Measurements from ENCODE around the gene UBE2E2. TPM values are rescaled to one million over a fixed set of nuclear protein-coding genes. Genes with fewer than 3 reads are reported as not detected.

UBE2E2 gene
- total and polyA plus RNA-seq, 8 donors, result 6.5 to 128 (median 18.9) TPM

DNA sequence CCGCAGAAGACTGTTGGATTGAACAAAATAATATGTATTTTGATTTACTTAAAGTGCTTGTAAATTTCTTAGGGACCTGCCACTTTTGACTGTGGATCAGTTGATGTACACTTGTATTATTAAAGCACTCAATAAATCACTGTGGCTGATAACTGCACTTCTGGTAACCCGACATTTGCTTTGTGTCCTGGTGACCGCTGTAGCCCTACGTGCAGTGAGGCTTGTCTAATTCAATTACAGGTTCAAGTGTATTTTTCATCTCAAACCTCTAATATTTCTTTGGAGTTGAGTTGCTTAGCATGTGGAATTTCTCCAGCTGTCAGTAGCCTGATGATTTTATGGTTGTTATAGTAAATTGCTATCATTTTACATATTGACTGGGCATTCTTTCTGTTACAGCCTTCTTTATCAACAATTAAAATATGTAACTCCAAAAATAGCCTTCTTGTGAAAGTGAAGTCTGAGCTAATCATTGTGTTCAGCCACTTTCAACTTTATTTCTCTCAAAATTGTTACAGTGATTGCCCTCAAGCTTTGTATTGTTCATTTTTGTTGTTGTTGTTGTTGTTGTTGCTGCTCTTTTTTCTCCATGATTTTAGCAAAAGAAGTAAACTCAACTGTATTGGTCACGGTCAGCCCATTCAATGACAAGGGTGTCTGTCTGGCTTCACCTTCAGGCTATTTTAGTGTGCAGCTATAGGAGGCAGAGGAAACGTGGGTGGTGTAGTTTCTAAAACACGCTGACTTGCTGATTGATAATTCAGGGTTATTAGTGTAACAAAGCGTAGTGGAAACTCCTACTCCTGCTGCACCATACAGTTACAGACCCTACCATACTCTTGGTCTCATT lies 387.5 kb downstream of the UBE2E2 start:
- peak in 1 of 2 donors; percentile 26 for DNase-seq
- Histone ChIP-seq H3K4me3 (no peak overlapping the region), H3K27me3 (no peaks in the 10 kb centered on the region), H3K9me3 (no peaks in the 10 kb centered on the region), H3K27ac (no peak overlapping the region), H3K36me3 (no peaks in the 10 kb centered on the region), H3K4me1 (no peaks in the 10 kb centered on the region)
- intact Hi-C loops (cut with DNase I; ENCODE audit: low total_unique reads), result no loop called here
- TF ChIP-seq POLR2A (IDR thresholded peaks at IDR 0.05), result no peak
- no peak for TF ChIP-seq CTCF (IDR thresholded peaks at IDR 0.05)
- TF ChIP-seq POLR2AphosphoS5 (IDR thresholded peaks at IDR 0.05), result no peak
- 80 to 88% (median 85%) methylated on average over 8 of the region's 8 CpGs for WGBS, 5 donors

DNA sequence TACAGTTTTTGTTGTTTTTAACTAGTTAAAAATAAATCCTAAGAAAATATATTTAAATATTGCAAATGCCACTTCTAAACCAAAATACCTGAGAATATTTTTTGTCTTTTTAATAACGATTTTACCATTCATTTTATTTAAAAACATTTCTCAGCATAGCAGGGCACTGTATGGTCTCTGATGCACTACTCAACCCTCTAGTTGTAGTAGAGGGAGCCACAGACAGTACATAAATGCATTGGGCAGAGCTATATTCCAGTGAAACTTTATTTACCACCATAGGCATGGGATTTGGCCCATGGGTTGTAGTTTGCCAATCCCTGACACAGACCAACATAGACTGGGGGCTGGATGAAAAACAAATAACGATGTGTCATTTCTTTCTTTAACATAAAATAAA lies 388.2 kb downstream of the UBE2E2 start:
- WGBS, 5 donors, result 76 to 97% (median 94%) methylated on average over 2 of the region's 2 CpGs
- H3K27me3 ChIP-seq, result no peaks in the 10 kb centered on the region

DNA sequence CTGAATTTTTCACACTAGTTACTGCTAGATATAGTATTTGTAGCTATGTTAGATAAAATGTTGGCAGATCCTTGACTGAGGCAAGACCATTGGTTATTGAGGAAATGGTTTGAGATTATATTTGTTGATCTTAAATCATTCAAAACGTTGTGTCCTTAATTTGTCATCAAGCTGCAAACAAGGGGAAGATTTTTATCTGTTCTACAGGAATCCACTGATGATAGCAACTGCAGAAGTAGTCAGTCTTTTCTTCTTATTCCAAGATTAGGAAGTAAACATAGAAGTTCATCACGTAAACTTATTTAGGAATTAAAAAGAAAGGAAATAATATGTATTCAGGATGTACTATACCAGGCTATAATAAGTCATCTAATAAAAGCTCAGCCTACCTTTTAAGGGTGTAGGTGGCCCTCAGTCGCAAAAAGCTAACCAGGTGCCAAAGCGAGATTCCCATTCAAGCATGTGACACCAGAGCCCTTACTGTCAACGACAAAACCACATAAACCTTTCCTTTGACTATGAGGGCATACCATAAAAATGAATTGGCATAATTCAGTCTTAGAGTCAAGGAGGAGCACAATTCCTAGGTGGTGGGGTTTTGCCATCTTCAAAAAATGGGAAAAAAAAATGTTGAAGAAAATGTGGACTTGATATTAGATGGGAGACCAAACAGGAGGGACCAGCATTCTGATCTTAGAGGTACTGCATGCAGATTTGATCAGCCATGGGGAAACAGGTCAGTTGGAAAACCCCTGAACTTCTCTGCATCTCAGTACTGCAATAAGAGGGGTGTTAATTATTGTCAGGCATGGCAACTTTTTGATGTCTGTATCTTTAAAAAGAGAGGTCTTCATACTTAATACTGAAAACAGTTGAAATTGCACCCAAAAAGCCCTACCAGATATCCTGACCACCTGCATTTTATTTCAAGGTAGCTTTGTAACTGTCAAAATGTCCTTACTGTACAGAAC lies 390.1 kb downstream of the UBE2E2 start:
- no peak overlapping the region for H3K27ac ChIP-seq
- no peaks in the 10 kb centered on the region for H3K4me1 ChIP-seq
- 74 to 78% (median 76%) methylated on average over 5 of the region's 5 CpGs for WGBS, 5 donors
- no peaks in the 10 kb centered on the region for H3K27me3 ChIP-seq
- intact Hi-C loops (cut with DNase I; ENCODE audit: low total_unique reads), result no loop called here
- no peaks in the 10 kb centered on the region for H3K36me3 ChIP-seq
- peaks cover 0 to 8% (median 0%) of the 10 kb centered on the region in 4 donors for H3K9me3 ChIP-seq
- no peak for DNase-seq
- TF ChIP-seq EP300 (IDR thresholded peaks at IDR 0.05) (no peak), POLR2A (IDR thresholded peaks at IDR 0.05) (no peak), CTCF (IDR thresholded peaks at IDR 0.05) (no peak), POLR2AphosphoS5 (IDR thresholded peaks at IDR 0.05) (no peak)
- H3K4me3 ChIP-seq, result no peak overlapping the region

More for the DNA sequence above, 388.2 kb downstream of the UBE2E2 start:
- Histone ChIP-seq H3K9me3 (peaks cover 0 to 3% (median 0%) of the 10 kb centered on the region in 4 donors), H3K36me3 (no peaks in the 10 kb centered on the region), H3K4me1 (no peaks in the 10 kb centered on the region), H3K27ac (no peak overlapping the region), H3K4me3 (no peak overlapping the region)
- no peak for DNase-seq
- TF ChIP-seq EP300 (IDR thresholded peaks at IDR 0.05) (no peak), POLR2A (IDR thresholded peaks at IDR 0.05) (no peak), POLR2AphosphoS5 (IDR thresholded peaks at IDR 0.05) (no peak), CTCF (IDR thresholded peaks at IDR 0.05) (no peak)
- intact Hi-C loops (cut with DNase I; ENCODE audit: low total_unique reads), result no loop called here

GRCh38 chr3:23594066-23594465 lies 390.9 kb downstream of the UBE2E2 start:
- Histone ChIP-seq H3K27me3 (no peaks in the 10 kb centered on the region), H3K4me1 (no peaks in the 10 kb centered on the region), H3K36me3 (no peaks in the 10 kb centered on the region), H3K4me3 (no peak overlapping the region), H3K27ac (no peak overlapping the region), H3K9me3 (peaks cover 0 to 8% (median 0%) of the 10 kb centered on the region in 4 donors)
- intact Hi-C loops (cut with DNase I; ENCODE audit: low total_unique reads), result no loop called here
- 62 to 74% (median 70%) methylated on average over 4 of the region's 4 CpGs for WGBS, 5 donors
- TF ChIP-seq CTCF (IDR thresholded peaks at IDR 0.05) (no peak), POLR2AphosphoS5 (IDR thresholded peaks at IDR 0.05) (no peak), EP300 (IDR thresholded peaks at IDR 0.05) (no peak), POLR2A (IDR thresholded peaks at IDR 0.05) (no peak)
- DNase-seq, result no peak

Measured in stomach (tissue), 9 donors.